Upper lobe of right lung (tissue), 1 donor: ENCODE data around the gene NETO2. TPM values are rescaled to one million over a fixed set of nuclear protein-coding genes. Genes with fewer than 3 reads are reported as not detected.

Experiments used
- ATAC-seq: fragments of 200-7000 bp; cut with Tn5 transposase; one replicate; pipeline ENCODE4 v1.9.1; 2020; ENCODE audit warnings: mild to moderate bottlenecking, moderate library complexity
- DNase-seq: peaks from one replicate; pipeline ENCODE4 v3.0.0-alpha.2; 2020
- H3K27ac ChIP-seq: fragments of 200-600 bp; one replicate; pipeline ENCODE4 v1.8.0; 2022
- H3K27me3 ChIP-seq: fragments of 200-600 bp; one replicate; pipeline ENCODE4 v1.8.0; 2022; ENCODE audit warnings: mild to moderate bottlenecking
- H3K36me3 ChIP-seq: fragments of 200-600 bp; one replicate; pipeline ENCODE4 v1.8.0; 2022
- H3K4me1 ChIP-seq: fragments of 200-600 bp; one replicate; pipeline ENCODE4 v1.8.0; 2022
- H3K4me3 ChIP-seq: fragments of 200-600 bp; one replicate; pipeline ENCODE4 v1.8.0; 2022; ENCODE audit warnings: mild to moderate bottlenecking
- H3K9me3 ChIP-seq: fragments of 200-600 bp; one replicate; pipeline ENCODE4 v1.8.0; 2022
- CTCF ChIP-seq: fragments of 200-600 bp; IDR thresholded peaks from one replicate; pipeline ENCODE4 v1.8.0; 2022; ENCODE audit warnings: antibody characterized with exemption
- intact Hi-C: fragments of 100-400 bp; cut with DNase I; formaldehyde crosslinking; loops from one replicate; pipeline ENCODE4 v1.11.0; 2022
- total RNA-seq: library from RNA; stranded (reverse); fragmentation: NEBNext Ultra II Directional; extraction: Animal tissue kit (Norgen Biotek cat#: 25700); gene quantifications from one replicate; pipeline ENCODE4 v1.2.1, GENCODE V29; 2021
- donor health status: DM: no; HTN: yes; CAD: no; lungs with severe emphysema.

The NETO2 gene
- total RNA-seq, 1 donor from 2014 or later: 11.2 TPM

- no peaks in the 10 kb centered on the region for H3K36me3 ChIP-seq
- H3K4me1 ChIP-seq: no peaks in the 10 kb centered on the region
- intact Hi-C loops: no loop called here
- H3K9me3 ChIP-seq: no peaks in the 10 kb centered on the region
- no peaks in the 10 kb centered on the region for H3K27me3 ChIP-seq
- no peak overlapping the region for H3K27ac ChIP-seq
- H3K4me3 ChIP-seq: no peak overlapping the region
- no peak for TF ChIP-seq CTCF
- DNase-seq: no peak
- no peak for ATAC-seq
These were observed 70.3 kb downstream of the NETO2 start for GRCh38 chr16:47073223-47074155.

- Histone ChIP-seq H3K27ac (no peak overlapping the region), H3K36me3 (no peaks in the 10 kb centered on the region), H3K4me1 (no peaks in the 10 kb centered on the region), H3K27me3 (no peaks in the 10 kb centered on the region), H3K9me3 (no peaks in the 10 kb centered on the region), H3K4me3 (no peak overlapping the region)
- no peak for ATAC-seq
- intact Hi-C loops: no loop called here
- no peak for DNase-seq
- TF ChIP-seq CTCF: no peak
These were observed 71.6 kb downstream of the NETO2 start for GRCh38 chr16:47072158-47072557.

- TF ChIP-seq CTCF: no peak
- Histone ChIP-seq H3K4me1 (no peaks in the 10 kb centered on the region), H3K9me3 (no peaks in the 10 kb centered on the region), H3K27me3 (no peaks in the 10 kb centered on the region), H3K36me3 (no peaks in the 10 kb centered on the region), H3K27ac (no peak overlapping the region), H3K4me3 (no peak overlapping the region)
- peak; percentile 31 for DNase-seq
- ATAC-seq: no peak
- intact Hi-C loops: no loop called here
These were observed 73.7 kb downstream of the NETO2 start for GRCh38 chr16:47069841-47070584.

GRCh38 chr16:47069313-47069712, 74.4 kb downstream of the NETO2 start:
- H3K27ac ChIP-seq: no peak overlapping the region
- no peak overlapping the region for H3K4me3 ChIP-seq
- H3K4me1 ChIP-seq: no peaks in the 10 kb centered on the region
- ATAC-seq (no peak), DNase-seq (no peak)
- intact Hi-C loops: no loop called here
- no peaks in the 10 kb centered on the region for H3K27me3 ChIP-seq
- no peaks in the 10 kb centered on the region for H3K36me3 ChIP-seq
- no peaks in the 10 kb centered on the region for H3K9me3 ChIP-seq
- TF ChIP-seq CTCF: no peak

GRCh38 chr16:47067203-47067602, 76.5 kb downstream of the NETO2 start:
- no peak for ATAC-seq
- no peak overlapping the region for H3K27ac ChIP-seq

More at GRCh38 chr16:47067203-47067602, 76.5 kb downstream of the NETO2 start:
- intact Hi-C loops: no loop called here
- Histone ChIP-seq H3K4me3 (no peak overlapping the region), H3K36me3 (no peaks in the 10 kb centered on the region), H3K4me1 (no peaks in the 10 kb centered on the region), H3K9me3 (no peaks in the 10 kb centered on the region), H3K27me3 (no peaks in the 10 kb centered on the region)
- TF ChIP-seq CTCF: no peak
- no peak for DNase-seq
